Right renal pelvis (tissue), 4 donors: Measurements from ENCODE around the gene HSD17B1. TPM values are rescaled to one million over a fixed set of nuclear protein-coding genes. Genes with fewer than 3 reads are reported as not detected.

Source experiments
- DNase-seq, 4 donors: peaks; one replicate each; pipeline ENCODE4 v3.0.0-alpha.2; 2013; ENCODE audit warnings: low read depth in 4 of 4, low spot score in 3 of 4, missing footprints in 1 of 4
- polyA plus RNA-seq, 4 donors: library from polyadenylated mRNA; unstranded; fragments of 120-200 nt; gene quantifications; one replicate each; pipeline ENCODE4 v1.2.1, GENCODE V29; 2013; ENCODE audit not compliant: insufficient read length in 4 of 4

HSD17B1 gene
- polyA plus RNA-seq, 4 donors = 3.0 to 4.8 (median 3.4) TPM

DNA sequence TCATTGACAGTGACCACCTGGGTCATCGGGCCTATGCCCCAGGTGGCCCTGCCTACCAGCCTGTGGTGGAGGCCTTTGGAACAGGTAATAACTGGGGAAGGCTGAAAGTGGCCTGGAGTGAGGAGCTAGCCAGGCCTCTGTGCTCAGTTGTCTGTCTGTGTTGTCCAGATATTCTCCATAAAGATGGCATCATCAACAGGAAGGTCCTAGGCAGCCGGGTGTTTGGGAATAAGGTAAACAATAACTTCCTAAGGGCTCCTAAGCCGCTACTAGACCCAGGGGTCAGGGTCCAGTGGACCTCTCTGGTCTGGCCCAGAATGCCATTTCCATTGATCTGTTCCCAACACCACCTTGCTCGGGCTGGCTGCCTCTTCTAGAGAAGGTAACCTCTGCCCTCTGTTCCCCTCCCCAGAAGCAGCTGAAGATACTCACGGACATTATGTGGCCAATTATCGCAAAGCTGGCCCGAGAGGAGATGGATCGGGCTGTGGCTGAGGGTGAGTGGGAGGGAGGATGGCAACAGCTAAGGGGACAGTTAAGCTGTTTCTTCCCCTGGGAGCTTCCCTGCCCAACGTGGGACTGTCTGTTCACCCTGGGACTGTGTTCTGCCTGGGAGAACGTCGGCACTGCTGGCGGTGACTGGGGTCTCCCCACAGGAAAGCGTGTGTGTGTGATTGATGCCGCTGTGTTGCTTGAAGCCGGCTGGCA is 12.2 kb downstream of the HSD17B1 start:
- DNase-seq = no peak

DNA sequence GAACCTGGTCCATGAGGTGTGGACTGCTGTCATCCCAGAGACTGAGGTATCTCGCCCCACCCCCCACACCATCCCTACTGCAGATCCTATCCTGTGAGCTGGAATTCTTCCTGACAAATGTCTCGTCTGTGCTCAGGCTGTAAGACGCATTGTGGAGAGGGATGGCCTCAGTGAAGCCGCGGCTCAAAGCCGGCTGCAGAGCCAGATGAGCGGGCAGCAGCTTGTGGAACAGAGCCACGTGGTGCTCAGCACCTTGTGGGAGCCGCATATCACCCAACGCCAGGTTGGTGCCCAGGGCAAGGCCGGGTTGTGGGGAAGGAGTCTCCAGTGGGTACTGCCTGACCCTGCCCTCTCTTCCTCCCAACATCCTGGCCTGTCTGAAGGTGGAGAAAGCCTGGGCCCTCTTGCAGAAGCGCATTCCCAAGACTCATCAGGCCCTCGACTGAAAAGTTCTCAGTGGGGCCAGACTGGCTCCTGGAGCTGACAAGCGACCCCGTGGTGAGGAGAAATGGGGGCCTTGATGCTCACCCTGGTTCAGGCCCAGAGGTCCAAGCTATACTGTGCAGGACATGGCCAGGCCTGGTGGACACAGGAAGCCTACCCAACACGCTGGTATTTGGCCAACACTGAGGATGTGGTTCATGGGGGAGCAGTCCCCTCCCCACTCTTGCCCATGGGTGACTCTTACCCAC is 12.9 kb downstream of the HSD17B1 start:
- DNase-seq = no peak

DNA sequence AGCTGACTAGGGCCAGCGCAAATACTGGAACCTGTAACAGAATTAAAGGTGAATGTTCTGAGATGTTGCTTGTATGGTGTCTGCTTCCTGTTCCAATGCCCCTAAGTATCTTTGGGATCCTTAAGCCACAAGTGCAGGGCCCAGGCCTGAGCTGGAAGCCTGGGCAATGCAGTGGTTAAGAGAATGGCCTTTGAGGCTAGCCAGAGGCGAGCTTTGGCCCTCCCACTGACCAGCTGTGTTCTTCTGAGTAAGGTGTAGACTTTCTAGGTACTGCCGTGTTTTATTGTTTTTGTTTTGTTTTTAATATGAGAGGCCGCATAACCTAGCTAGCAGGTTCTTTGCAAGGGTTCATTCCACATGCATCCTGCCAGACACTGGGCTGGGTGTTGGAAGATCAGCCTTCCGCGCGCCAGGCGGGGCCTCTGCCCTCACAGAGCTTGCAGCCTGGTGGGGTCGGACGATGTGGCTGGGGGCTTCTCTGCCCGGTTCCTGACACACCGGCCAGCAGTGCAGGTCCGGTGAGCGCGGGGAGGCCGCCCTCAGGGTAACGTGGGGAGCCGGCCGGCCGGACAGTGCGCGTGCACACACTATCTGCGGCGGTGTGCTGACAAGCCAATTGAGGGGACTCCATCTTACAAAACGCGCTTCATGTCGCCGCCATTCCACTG is 13.6 kb downstream of the HSD17B1 start:
- DNase-seq = no peak

DNA sequence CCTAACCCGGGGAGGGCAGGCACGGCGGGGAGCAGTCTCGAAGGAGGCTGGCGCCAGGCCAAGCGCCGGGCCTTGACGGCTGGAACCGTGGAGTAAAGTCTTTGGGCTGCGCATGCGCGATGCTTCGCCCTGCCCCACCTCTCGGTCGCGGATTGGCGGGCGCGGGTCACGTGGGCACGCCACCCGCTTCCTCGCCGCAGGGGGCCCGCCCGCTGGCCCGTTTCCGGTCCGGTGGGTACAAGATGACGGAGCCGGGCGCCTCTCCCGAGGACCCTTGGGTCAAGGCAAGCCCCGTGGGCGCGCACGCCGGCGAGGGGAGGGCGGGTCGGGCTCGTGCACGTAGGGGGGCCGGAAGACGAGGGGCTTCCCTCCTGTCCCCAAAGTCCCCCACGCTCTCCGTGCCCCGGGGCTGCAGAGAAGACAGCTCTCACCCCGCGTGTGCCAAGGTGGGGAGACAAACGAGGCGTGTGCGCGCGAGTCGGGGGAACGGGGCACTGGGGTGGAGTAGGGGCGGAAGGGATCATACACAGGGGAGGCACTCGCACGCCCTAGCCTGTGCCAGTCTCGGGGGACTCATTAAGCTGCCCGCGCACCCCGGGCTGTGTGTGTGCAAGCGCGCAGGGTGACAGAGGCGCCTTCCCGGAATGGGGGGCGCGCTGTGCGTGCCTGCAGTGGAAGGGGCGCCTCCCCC is 14.3 kb downstream of the HSD17B1 start, which contains the start of gene MLX:
MLX (plus strand) TSS at position 218 of the 691 bp plus-strand sequence; CDS start at position 243, 25 bp downstream.
- DNase-seq = peak; percentile 75 to 89 (median 79)

DNA sequence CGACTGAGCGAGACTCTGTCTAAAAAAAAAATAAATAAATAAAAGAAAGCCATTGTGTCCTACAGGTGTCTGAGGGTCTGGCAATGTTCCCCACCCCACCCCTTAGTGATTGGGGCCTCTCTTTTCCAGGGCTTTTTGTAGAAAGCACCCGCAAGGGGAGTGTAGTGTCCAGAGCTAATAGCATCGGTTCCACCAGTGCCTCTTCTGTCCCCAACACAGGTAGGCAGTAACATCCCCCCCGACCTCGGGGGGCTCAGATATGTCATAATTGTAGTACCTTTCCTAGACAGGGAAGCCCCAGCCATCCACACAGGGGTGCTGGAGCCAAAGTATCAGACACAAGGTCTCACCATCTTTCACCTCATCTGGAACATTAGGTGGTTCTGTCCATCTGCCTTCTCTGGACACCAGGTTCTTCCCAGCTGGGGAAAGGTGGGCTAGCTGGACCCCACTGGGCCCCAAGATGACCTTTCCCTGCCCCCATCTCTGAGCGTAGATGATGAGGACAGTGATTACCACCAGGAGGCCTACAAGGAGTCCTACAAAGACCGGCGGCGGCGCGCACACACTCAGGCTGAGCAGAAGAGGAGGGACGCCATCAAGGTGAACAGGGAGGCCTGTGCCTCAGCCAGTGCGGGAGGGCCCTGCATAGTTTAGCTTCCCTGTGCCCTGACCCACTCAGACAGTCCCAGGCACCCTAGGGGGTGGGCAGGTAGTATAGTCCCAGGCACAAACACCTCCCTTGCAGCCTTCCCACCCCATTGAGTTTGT is 15.8 kb downstream of the HSD17B1 start:
- DNase-seq = no peak

DNA sequence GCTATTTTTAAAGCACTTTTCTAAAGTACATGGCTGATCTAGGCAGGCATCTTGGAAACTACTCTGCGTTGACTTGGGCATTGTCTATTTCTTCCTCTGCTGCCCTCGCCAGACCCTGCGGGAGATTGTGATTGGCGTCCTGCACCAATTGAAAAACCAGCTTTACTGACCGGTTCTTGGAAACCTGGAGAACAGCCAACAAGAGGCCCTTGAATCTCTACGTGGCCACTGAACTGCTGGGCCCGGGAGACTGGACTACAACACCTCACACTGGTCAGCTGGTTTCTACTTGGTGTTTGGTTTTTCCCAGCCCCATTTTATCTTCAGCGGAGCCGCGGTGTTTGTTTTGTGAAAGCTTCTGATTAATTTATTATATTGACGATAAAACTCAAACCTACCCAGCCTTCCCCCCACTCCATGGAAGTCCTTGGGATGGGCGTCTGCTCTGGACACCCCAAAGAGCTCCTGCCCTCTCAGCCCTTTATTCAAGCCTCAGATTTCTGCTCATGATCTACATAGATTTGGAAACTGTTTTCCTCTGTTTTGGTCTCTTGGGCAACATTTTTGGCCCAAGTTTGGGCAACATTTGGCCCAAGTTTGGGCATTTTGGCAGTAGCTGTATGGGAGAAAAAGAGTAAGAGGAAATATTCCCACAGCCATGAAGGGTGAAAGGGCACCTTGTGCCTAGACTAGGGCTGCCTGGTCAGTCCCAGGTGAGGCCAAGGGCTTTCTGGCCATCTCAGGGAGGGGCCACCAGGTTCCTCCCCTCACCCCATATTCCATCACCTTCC is 18.9 kb downstream of the HSD17B1 start:
- DNase-seq = no peak

DNA sequence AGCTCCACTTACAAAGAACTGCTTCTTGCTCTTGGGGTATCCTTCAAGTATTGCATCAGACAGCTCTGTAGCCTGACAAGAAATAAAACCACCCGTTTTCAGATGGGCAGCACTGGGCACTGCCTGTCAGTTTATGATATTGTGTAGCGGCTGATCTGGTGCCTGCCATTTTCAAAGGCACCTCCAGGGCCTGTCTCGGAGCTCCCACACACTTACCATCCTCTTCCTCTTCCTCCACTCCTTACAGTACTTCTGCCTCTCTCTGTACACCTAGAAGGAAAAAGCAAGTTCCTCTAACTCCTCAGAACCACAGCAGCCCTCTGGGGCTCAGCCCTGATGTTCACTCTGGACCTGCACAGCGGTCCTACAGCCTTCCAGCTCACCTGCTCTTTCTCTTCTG is 20.4 kb downstream of the HSD17B1 start:
- no peak for DNase-seq

DNA sequence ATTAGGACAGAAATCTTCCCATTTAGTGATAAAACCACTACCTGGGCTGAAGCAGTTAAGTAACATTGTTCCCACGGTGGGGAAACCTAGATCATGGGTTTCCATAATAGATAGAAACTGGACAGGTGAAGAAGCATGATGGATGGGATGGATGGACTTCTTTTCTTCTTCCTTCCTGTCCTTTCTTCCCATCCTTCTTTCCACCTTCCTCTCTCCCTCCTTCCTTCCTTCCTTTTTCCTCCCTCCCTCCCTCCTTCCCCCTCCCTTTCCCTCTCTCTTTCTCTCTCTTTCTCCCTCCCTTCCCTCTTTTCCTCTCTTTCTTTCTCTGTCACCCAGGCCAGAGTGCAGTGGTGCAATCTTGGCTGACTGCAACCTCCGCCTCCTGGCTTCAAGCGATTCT is 21.7 kb downstream of the HSD17B1 start:
- DNase-seq = no peak

DNA sequence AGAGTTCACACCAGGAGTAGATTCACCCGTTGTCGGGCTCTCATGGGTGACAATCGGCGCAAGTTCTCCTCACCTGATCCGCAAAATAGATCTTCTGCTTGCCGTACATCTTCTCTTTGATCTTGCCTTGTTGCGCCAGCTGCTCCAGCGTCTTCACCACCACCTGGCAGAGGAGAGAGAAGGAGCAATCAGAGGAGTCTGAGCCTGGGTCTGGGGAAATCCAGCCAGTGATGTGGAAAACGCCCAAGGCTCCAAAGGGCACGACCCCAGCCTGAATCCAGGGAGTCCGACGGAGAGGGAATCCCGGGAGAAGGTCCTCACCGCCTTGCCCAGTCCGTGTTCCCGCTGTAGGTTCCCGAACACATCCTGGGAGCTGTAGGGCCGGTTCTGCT is 24.4 kb downstream of the HSD17B1 start:
- DNase-seq = no peak

DNA sequence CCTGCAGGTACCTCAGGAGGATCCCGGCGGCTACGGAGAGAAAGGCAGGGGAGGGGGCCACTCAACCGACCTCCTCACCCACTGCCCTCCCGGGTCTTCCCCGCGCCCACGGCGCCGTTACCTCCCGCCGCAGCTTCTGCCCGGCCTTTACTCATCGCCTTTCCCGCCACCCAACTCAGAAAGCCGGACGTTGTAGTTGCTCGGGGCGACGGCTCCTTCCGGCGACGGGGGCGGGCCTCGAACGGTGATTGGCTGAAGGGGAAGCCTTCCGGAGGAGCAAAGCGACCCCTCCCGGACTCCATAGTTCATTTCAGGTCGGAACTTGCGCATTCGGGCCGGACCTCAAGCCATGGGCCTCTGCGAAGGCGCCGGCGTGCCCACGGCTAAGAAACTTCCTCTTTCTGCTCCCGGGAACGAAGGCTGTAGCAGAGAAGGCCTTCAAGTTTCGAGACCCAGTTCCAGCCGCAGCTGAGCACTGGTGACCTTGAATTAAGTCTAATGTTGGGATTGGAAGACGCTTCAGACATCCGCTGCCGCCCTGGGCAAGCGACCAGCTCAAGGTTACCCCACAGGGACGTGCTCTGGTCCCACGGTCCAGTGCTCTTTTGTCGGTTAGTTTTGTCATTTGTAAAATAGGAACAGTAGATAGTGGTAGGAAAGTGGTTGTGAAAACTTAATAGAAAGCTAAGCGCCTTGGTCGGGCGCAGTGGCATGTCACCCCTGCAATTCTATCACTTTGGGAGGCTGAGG is 25.0 kb downstream of the HSD17B1 start, which contains the start of gene PSMC3IP:
PSMC3IP (minus strand) TSS at position 198 of the 750 bp plus-strand sequence; CDS start at position 155, 43 bp downstream.
- DNase-seq = peak; percentile 84 to 88 (median 86)

DNA sequence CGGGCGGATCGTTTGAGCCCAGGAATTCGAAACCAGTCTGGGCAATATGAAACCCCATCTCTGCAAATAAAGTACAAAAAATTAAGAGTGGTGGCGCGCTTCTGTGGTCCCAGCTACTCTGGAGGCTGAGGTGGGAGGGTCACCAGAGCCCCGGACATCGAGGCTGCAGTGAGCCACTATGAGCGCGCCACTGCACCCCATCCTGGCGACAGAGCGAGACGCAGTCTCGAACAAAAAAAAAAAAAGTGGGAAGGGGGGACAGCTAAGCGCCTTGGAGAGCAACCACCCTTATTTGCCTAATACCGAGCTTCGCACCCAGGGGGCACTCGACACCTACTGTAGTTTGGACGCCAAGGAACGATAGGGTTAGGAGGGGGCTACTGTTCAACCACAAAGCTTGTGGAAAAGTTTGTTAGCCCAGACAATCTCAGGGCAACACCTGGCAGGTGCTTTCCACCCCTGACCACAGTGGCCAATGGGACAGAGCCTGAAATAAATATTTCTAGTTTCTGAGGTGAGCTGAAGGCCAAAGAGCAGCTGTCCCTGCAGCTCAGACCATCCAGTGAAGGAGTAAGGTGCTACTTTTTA is 25.7 kb downstream of the HSD17B1 start:
- DNase-seq = peak in 2 of 4 donors; percentile 56 to 72

DNA sequence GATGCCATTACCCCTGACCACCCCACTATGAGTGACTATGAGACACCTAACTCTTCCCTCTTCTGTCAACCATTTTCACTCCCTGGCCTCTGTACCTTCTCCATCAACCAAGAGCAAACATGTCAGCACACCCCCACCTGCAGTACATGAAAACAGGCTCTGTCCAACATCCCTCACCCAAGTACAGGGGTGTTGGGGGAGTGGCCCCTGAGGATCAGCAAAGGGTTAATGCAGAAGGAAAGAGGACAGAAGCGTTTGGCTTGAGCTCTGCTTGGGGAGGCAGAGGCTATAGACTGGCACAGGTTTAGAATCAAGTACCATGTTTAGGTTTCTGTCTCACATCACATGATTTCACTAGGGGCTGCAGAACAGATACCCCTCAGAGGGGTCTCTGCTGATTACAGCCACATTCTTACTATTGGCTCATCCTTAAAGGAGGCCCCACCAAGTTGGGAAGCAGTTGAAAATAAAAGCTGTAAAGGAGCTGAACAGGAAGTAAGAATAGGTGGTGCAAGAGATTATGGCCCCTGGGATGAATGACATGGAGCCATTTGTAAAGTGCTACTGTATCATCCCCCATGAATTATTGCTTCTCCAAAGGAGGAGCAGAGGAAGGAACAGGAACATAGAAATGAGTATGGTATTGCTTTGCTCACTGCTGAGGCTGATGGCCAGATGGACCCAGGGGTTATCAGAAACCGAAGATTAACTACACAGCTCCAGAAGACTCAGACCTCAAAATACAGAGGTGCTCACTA is 27.2 kb downstream of the HSD17B1 start:
- no peak for DNase-seq

DNA sequence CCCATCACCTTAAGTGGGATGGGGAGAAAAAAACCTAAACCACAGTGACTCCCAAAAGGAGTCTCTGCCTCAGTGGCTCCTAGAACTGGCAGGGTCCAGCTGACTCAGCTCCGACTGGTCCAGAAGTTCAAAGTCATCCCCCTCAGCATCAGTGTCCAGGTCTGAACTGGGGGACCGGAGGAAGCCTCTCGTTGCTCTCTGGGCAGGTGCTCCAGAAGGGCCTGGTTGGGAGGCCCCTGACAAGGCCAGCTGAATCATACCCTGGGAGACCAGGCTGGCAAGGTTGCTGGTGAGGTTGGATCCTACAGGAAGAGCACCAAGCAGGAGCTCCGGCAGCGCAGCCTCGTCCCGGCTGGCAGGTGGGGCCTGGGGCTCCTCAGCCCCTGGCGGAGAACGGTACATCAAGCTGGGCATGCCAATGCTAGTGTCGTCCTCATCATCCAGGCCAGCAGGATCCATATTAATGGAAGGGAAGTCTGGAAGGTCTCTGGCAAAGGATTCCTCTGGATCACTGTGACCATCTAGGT is 29.1 kb downstream of the HSD17B1 start:
- DNase-seq = no peak

DNA sequence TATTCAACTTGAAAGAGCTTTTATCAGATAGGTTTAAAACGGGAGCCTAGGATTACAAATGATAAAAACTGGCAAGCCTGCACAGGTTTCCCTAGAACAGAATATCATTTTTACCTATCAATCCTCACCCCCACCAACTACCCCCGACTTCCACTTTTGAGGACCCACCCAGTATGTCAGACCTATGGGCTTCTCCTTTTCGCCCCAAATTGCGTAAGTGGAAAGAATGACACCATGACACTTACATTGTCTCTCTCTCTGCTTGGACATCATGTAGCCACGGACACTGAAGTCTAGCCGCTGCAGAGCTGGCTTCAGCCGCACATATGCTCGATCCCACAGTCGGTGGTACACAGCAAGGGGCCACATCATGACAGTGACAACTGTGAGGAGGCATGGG is 32.2 kb downstream of the HSD17B1 start:
- no peak for DNase-seq

DNA sequence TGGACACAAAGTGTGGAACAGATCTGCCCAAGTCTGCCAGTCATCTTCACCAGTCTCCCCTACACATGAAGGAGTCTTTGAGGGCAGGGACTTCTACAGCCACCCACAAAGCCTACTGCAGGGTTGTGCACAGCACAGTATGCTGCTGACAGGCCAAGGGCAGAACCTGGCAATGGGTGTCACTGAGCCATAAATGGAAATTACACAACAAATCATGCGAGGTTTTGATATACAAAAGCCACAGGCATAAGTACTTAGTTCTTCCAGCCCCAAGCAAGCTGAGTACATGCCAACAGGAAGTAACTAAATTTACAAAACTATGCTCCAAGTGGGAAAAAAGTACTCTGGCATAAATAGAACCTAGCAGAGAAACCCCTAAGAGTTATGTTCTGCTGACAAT is 32.6 kb downstream of the HSD17B1 start:
- no peak for DNase-seq

DNA sequence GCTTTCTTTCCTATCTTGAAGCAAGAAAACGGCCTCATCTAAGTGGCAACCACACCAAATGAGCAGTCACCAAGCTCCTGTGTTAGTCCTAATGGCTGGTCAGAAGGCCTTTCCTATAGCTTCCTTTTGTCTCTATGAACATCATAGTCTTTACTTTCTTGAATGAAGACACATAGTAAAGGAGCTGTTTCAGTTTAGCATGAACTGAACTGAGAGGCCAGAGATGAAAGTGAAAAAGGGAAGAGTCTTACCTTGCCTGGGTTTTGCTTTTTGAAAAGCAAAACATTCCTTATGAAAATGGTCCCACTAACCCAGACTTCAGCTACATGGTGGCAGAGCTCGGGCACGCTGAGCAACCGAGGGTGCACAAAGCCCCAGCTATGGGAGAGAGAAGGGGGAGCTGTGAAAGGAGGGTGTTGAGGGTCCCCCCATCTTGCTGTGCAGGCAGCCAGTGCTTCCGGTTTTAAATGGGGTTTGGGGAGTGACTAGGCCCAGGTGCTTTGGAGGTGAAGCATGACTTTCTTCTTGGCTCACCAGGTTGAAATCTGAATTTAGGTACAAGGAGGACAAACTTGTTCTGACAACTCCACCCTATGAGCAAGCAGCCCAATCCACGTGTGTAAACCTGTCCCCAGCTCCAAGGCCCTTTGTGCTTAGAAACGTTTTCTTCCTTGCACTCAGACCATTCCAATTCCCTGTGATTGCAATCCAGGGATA is 33.9 kb downstream of the HSD17B1 start:
- DNase-seq = no peak

DNA sequence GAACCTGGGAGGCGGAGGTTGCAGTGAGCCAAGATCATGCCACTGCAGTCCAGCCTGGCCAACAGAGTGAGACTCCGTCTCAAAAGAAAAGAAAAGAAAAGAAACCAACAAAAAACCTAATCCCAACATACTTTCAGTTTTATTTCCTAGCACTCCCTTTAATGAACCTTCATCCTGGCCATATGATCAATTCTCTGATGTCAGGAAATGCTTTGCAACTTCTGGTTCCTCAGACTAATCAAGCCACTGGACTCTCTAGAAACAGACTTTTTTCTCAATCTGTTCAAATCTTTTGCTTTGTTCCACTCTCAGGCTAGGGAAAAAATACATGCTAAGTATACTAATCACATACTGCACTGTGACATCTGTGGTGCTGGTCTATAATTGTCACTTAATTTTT is 38.2 kb downstream of the HSD17B1 start:
- DNase-seq = no peak
